Frontal cortex (tissue), 4 donors: ENCODE measurements around the gene OXSR1. TPM values are rescaled to one million over a fixed set of nuclear protein-coding genes. Genes with fewer than 3 reads are reported as not detected.

Experiments used
- DNase-seq, 2 donors: peaks; one replicate each; pipeline ENCODE4 v3.0.0; 2012; ENCODE audit warnings: low spot score in 2 of 2
- FAIRE-seq: peaks from 2 replicates; lab custom pipeline; 2012; peaks lifted over from hg19 to GRCh38; lab: Jason Lieb, UNC
- total RNA-seq: library from RNA; depleted of rRNA; stranded (reverse); fragments of >200 nt; gene quantifications from one replicate; pipeline ENCODE4 v1.2.3, GENCODE V29; 2014
- donor health status: control.
- donor health status: control.
- donor health status: control.

Gene OXSR1
- total RNA-seq, 1 donor from 2014 or later, result 51.0 TPM

GRCh38 chr3:38254872-38255271, 89.5 kb downstream of the OXSR1 start:
- FAIRE-seq, result no peak
- no peak for DNase-seq

- FAIRE-seq (no peak), DNase-seq (no peak)
Measured at GRCh38 chr3:38255627-38256026, 90.3 kb downstream of the OXSR1 start.

- FAIRE-seq (no peak), DNase-seq (no peak)
Measured at GRCh38 chr3:38257583-38257982, 92.2 kb downstream of the OXSR1 start.

GRCh38 chr3:38260474-38260873, 95.1 kb downstream of the OXSR1 start:
- no peak for FAIRE-seq
- no peak for DNase-seq

GRCh38 chr3:38264353-38264771, 99.0 kb downstream of the OXSR1 start:
- FAIRE-seq (no peak), DNase-seq (no peak)

GRCh38 chr3:38264779-38265178, 99.4 kb downstream of the OXSR1 start:
- FAIRE-seq (no peak), DNase-seq (no peak)

GRCh38 chr3:38265604-38266307, 100.4 kb downstream of the OXSR1 start, which contains the start of gene SLC22A13:
Gene SLC22A13, plus strand, starts transcription at chr3:38265812. Its CDS starts 49 bp downstream, at chr3:38265861.
- no peak for FAIRE-seq

GRCh38 chr3:38266810-38267209, 101.5 kb downstream of the OXSR1 start:
- FAIRE-seq, result no peak
- DNase-seq, result no peak

More at GRCh38 chr3:38265604-38266307, 100.4 kb downstream of the OXSR1 start, which contains the start of gene SLC22A13:
- no peak for DNase-seq

- FAIRE-seq (no peak), DNase-seq (no peak)
Measured at GRCh38 chr3:38267662-38268061, 102.3 kb downstream of the OXSR1 start.

GRCh38 chr3:38268087-38268486, 102.8 kb downstream of the OXSR1 start:
- DNase-seq (no peak), FAIRE-seq (no peak)

GRCh38 chr3:38268522-38268921, 103.2 kb downstream of the OXSR1 start:
- DNase-seq, result no peak

GRCh38 chr3:38270606-38271005, 105.3 kb downstream of the OXSR1 start:
- DNase-seq, result no peak
- no peak for FAIRE-seq

More at GRCh38 chr3:38268522-38268921, 103.2 kb downstream of the OXSR1 start:
- no peak for FAIRE-seq

GRCh38 chr3:38271553-38271952, 106.2 kb downstream of the OXSR1 start:
- DNase-seq, result no peak
- FAIRE-seq, result no peak

GRCh38 chr3:38274864-38275649, 109.7 kb downstream of the OXSR1 start:
- FAIRE-seq, result no peak
- DNase-seq, result no peak

- FAIRE-seq (no peak), DNase-seq (no peak)
Measured at GRCh38 chr3:38275658-38276057, 110.3 kb downstream of the OXSR1 start.

- FAIRE-seq (no peak), DNase-seq (no peak)
Measured at GRCh38 chr3:38276081-38276916, 111.0 kb downstream of the OXSR1 start.

- DNase-seq (no peak), FAIRE-seq (no peak)
Measured at GRCh38 chr3:38276917-38277630, 111.7 kb downstream of the OXSR1 start.

- FAIRE-seq (no peak), DNase-seq (no peak)
Measured at GRCh38 chr3:38278841-38279240, 113.5 kb downstream of the OXSR1 start.

GRCh38 chr3:38281895-38282686, 116.8 kb downstream of the OXSR1 start, which contains the start of gene SLC22A14:
Gene SLC22A14, plus strand, starts transcription at chr3:38282294. Its CDS starts 23,733 bp downstream, at chr3:38306027.
- FAIRE-seq, result no peak

More at GRCh38 chr3:38281895-38282686, 116.8 kb downstream of the OXSR1 start, which contains the start of gene SLC22A14:
- DNase-seq, result no peak
